Measurements from ENCODE around the gene ATRNL1.

DNA sequence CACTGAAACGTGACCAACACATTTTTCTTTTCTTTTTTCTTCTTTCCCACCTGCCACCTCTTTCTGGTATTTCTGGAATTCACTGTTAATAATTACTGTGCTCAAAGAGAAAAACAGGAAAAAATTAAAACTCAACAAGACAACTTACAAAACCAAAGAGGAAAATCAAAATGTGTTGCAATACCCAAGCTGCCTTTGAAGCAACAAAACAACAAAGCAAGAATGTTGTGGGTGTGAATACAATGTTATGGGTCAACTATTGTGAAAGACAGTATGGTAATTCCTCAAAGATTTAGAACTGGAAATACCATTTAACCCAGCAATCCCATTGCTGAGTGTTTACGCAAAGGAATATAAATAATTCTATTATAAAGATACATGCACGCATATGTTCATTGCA lies 764.7 kb downstream of the ATRNL1 start:
- TF ChIP-seq, protein P1, sequence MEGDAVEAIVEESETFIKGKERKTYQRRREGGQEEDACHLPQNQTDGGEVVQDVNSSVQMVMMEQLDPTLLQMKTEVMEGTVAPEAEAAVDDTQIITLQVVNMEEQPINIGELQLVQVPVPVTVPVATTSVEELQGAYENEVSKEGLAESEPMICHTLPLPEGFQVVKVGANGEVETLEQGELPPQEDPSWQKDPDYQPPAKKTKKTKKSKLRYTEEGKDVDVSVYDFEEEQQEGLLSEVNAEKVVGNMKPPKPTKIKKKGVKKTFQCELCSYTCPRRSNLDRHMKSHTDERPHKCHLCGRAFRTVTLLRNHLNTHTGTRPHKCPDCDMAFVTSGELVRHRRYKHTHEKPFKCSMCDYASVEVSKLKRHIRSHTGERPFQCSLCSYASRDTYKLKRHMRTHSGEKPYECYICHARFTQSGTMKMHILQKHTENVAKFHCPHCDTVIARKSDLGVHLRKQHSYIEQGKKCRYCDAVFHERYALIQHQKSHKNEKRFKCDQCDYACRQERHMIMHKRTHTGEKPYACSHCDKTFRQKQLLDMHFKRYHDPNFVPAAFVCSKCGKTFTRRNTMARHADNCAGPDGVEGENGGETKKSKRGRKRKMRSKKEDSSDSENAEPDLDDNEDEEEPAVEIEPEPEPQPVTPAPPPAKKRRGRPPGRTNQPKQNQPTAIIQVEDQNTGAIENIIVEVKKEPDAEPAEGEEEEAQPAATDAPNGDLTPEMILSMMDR (IDR thresholded peaks at IDR 0.05), result no peak
- TF ChIP-seq POLR2A (IDR thresholded peaks at IDR 0.05), result no peak
